Measurements from ENCODE around the gene CFAP65. TPM values are rescaled to one million over a fixed set of nuclear protein-coding genes. Genes with fewer than 3 reads are reported as not detected.

Gene CFAP65
- total and polyA plus RNA-seq, 2 of the 13 experiments (the other 11 are each of a cell fraction or from before 2014, with no cell fraction given): 0.05 TPM; not detected in 1

- TF ChIP-seq KMT2A (CRISPR knock-in tag; IDR thresholded peaks at IDR 0.05) (no peak), ZNF101 (CRISPR knock-in tag; IDR thresholded peaks at IDR 0.05; ENCODE audit: borderline replicate concordance, low read depth) (no peak), ZNF44 (CRISPR knock-in tag; IDR thresholded peaks at IDR 0.05) (no peak), ZNF597 (CRISPR knock-in tag; IDR thresholded peaks at IDR 0.05) (no peak), MTA1 (CRISPR knock-in tag; IDR thresholded peaks at IDR 0.05; ENCODE audit: borderline replicate concordance) (no peak), ZNF724P (CRISPR knock-in tag; IDR thresholded peaks at IDR 0.05; ENCODE audit: borderline replicate concordance) (no peak), ZMYM4 (CRISPR knock-in tag; IDR thresholded peaks at IDR 0.05) (peak; percentile 35; the same call in 1 of the 2 replicates), MIXL1 (CRISPR knock-in tag; IDR thresholded peaks at IDR 0.05) (0 out of 2 replicates have a peak, but pooled peaks have one; percentile 42), ZNF296 (CRISPR knock-in tag; conservative IDR thresholded peaks at IDR 0.05) (peak; percentile 85; the same call in 1 of the 2 replicates), HMG20B (CRISPR knock-in tag; conservative IDR thresholded peaks at IDR 0.05) (0 out of 2 replicates have a peak, but pooled peaks have one; percentile 29), ZNF446 (CRISPR knock-in tag; IDR thresholded peaks at IDR 0.05) (no peak), YEATS2 (CRISPR knock-in tag; IDR thresholded peaks at IDR 0.05; ENCODE audit: borderline replicate concordance) (peak; percentile 35; the same call in 1 of the 2 replicates), FOXK2 (IDR thresholded peaks at IDR 0.05) (no peak), NFRKB (IDR thresholded peaks at IDR 0.05) (no peak), ZNF274 (CRISPR knock-in tag; IDR thresholded peaks at IDR 0.05) (no peak), NFE2L1 (CRISPR knock-in tag; IDR thresholded peaks at IDR 0.05; ENCODE audit: borderline replicate concordance) (no peak), FOXA3 (CRISPR knock-in tag; IDR thresholded peaks at IDR 0.05) (0 out of 2 replicates have a peak, but pooled peaks have one; percentile 31), ZBTB38 (CRISPR knock-in tag; IDR thresholded peaks at IDR 0.05) (no peak), IKZF5 (CRISPR knock-in tag; IDR thresholded peaks at IDR 0.05) (peak; percentile 71; the same call in 1 of the 2 replicates), GMEB2 (CRISPR knock-in tag; IDR thresholded peaks at IDR 0.05; ENCODE audit: low read depth) (no peak), BATF2 (CRISPR knock-in tag; IDR thresholded peaks at IDR 0.05) (peak; percentile 60; the same call in 1 of the 2 replicates), PHF8 (CRISPR knock-in tag; IDR thresholded peaks at IDR 0.05) (no peak), NONO (IDR thresholded peaks at IDR 0.05) (no peak), NONO (CRISPR knock-in tag; conservative IDR thresholded peaks at IDR 0.05) (no peak), ETV5 (CRISPR knock-in tag; IDR thresholded peaks at IDR 0.05; ENCODE audit: borderline replicate concordance) (peak; percentile 57), PPARG (CRISPR knock-in tag; conservative IDR thresholded peaks at IDR 0.05) (peak; percentile 57; the same call in 1 of the 2 replicates)
Measured at GRCh38 chr2:219045937-219046550, 4.7 kb upstream of the CFAP65 start (continued).

All from HepG2 (cell line).